ENCODE measurements around the gene PALD1.

Gene PALD1

DNA sequence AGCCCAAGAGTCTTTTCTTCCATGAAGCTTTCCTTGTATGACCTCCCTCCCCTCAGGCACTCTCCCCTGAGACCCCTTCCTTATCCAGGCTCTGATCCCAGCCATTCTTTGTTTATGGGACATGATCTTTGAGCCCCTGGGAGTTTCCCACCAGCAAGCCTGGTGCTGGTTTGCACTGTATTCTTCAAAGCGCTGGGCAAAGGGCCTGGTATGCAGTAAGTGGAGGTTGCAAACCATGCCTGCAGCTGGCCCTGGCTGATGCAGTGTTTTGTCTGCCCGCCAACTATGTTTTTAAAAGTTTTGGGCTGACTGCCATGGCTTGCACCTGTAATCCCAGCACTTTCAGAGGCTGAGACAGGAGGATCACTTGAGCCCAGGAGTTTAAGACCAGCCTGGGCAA, 30.3 kb upstream of the PALD1 start:
- Histone ChIP-seq H3K4me3 (replicated peaks; ENCODE audit: insufficient read depth, low read length) (no peak overlapping the region), H3K27ac (replicated peaks) (no peak overlapping the region), H3K27me3 (ENCODE audit: insufficient read depth, poor library complexity, severe bottlenecking) (peaks cover under 1% of the 10 kb centered on the region)
- DNase-seq (ENCODE audit: low read depth in 1 of 2, low spot score in 1 of 2): no peak
- TF ChIP-seq SPI1 (IDR thresholded peaks at IDR 0.05; ENCODE audit: borderline replicate concordance, low read depth) (no peak), POLR2AphosphoS5 (IDR thresholded peaks at IDR 0.05; ENCODE audit: low read depth) (no peak), GABPA (IDR thresholded peaks at IDR 0.05; ENCODE audit: low read depth) (no peak)
- TF ChIP-seq, protein P1, sequence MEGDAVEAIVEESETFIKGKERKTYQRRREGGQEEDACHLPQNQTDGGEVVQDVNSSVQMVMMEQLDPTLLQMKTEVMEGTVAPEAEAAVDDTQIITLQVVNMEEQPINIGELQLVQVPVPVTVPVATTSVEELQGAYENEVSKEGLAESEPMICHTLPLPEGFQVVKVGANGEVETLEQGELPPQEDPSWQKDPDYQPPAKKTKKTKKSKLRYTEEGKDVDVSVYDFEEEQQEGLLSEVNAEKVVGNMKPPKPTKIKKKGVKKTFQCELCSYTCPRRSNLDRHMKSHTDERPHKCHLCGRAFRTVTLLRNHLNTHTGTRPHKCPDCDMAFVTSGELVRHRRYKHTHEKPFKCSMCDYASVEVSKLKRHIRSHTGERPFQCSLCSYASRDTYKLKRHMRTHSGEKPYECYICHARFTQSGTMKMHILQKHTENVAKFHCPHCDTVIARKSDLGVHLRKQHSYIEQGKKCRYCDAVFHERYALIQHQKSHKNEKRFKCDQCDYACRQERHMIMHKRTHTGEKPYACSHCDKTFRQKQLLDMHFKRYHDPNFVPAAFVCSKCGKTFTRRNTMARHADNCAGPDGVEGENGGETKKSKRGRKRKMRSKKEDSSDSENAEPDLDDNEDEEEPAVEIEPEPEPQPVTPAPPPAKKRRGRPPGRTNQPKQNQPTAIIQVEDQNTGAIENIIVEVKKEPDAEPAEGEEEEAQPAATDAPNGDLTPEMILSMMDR (IDR thresholded peaks at IDR 0.05; ENCODE audit: insufficient read depth, low read length): no peak
- TF ChIP-seq, protein P2, sequence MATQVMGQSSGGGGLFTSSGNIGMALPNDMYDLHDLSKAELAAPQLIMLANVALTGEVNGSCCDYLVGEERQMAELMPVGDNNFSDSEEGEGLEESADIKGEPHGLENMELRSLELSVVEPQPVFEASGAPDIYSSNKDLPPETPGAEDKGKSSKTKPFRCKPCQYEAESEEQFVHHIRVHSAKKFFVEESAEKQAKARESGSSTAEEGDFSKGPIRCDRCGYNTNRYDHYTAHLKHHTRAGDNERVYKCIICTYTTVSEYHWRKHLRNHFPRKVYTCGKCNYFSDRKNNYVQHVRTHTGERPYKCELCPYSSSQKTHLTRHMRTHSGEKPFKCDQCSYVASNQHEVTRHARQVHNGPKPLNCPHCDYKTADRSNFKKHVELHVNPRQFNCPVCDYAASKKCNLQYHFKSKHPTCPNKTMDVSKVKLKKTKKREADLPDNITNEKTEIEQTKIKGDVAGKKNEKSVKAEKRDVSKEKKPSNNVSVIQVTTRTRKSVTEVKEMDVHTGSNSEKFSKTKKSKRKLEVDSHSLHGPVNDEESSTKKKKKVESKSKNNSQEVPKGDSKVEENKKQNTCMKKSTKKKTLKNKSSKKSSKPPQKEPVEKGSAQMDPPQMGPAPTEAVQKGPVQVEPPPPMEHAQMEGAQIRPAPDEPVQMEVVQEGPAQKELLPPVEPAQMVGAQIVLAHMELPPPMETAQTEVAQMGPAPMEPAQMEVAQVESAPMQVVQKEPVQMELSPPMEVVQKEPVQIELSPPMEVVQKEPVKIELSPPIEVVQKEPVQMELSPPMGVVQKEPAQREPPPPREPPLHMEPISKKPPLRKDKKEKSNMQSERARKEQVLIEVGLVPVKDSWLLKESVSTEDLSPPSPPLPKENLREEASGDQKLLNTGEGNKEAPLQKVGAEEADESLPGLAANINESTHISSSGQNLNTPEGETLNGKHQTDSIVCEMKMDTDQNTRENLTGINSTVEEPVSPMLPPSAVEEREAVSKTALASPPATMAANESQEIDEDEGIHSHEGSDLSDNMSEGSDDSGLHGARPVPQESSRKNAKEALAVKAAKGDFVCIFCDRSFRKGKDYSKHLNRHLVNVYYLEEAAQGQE (IDR thresholded peaks at IDR 0.05; ENCODE audit: insufficient replicate concordance, low read depth): no peak

DNA sequence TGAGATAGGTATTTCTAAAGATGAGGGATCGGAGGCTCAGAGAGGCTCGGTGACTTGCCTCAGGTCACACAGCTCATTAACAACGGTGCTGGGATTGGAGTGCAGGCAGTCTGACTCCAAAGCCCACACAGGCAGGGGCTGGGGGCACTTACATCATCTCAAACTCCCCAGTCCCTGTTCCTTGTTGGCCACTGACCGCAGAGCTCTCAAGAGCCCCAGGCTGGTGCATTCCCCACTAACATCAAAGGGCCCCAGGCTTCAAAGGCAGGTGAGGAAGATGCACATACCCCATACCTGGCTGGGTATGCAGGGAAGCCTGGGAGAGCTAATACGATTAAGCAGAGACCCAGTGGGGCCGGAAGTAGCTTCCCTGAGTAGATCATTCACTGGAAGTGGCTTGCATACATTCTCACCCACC, 23.3 kb upstream of the PALD1 start:
- DNase-seq (ENCODE audit: low read depth in 1 of 2, low spot score in 1 of 2): no peak
- TF ChIP-seq GABPA (IDR thresholded peaks at IDR 0.05; ENCODE audit: low read depth) (no peak), SPI1 (IDR thresholded peaks at IDR 0.05; ENCODE audit: borderline replicate concordance, low read depth) (no peak), POLR2AphosphoS5 (IDR thresholded peaks at IDR 0.05; ENCODE audit: low read depth) (no peak)
- TF ChIP-seq, protein P1 (IDR thresholded peaks at IDR 0.05; ENCODE audit: insufficient read depth, low read length): no peak
- TF ChIP-seq, protein P2 (IDR thresholded peaks at IDR 0.05; ENCODE audit: insufficient replicate concordance, low read depth): no peak
- Histone ChIP-seq H3K4me3 (replicated peaks; ENCODE audit: insufficient read depth, low read length) (no peak overlapping the region), H3K27me3 (ENCODE audit: insufficient read depth, poor library complexity, severe bottlenecking) (peaks cover 13% of the 10 kb centered on the region), H3K27ac (replicated peaks) (no peak overlapping the region)

DNA sequence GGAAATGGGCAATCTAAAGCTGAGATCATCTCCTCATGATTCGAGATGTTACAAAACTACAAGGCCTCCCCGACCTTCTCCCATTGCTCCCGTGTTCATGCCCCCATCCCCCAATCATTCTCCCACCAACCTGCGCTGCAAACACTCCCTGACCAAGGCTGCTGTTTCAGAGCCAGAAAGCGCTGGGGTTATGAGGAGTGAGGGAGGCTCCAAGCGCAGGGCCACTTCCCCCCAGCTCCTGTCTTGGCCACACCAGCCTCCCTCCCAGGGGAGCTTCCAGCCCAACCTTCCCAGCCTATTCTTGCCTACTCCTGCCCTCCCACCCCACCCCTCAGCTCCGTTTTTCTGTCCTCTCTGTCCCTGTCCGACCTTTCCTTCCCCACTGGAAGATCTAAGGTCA, 22.4 kb upstream of the PALD1 start:
- Histone ChIP-seq H3K27ac (replicated peaks) (no peak overlapping the region), H3K27me3 (ENCODE audit: insufficient read depth, poor library complexity, severe bottlenecking) (peaks cover 13% of the 10 kb centered on the region), H3K4me3 (replicated peaks; ENCODE audit: insufficient read depth, low read length) (no peak overlapping the region)
- no peak for TF ChIP-seq POLR2AphosphoS5 (IDR thresholded peaks at IDR 0.05; ENCODE audit: low read depth)
- no peak for TF ChIP-seq GABPA (IDR thresholded peaks at IDR 0.05; ENCODE audit: low read depth)
- TF ChIP-seq, protein P1 (IDR thresholded peaks at IDR 0.05; ENCODE audit: insufficient read depth, low read length): no peak
- TF ChIP-seq SPI1 (IDR thresholded peaks at IDR 0.05; ENCODE audit: borderline replicate concordance, low read depth): no peak
- TF ChIP-seq, protein P2 (IDR thresholded peaks at IDR 0.05; ENCODE audit: insufficient replicate concordance, low read depth): no peak
- DNase-seq (ENCODE audit: low read depth in 1 of 2, low spot score in 1 of 2): no peak

Data from HL-60 (cell line).